ENCODE measurements around the gene PDE6A. TPM values are rescaled to one million over a fixed set of nuclear protein-coding genes. Genes with fewer than 3 reads are reported as not detected.
A peak's percentile ranks its signal among the peaks of the same experiment; 100 is the strongest.

PDE6A gene
- total and polyA plus RNA-seq, 2 of the 13 experiments (the other 11 are each of a cell fraction or from before 2014, with no cell fraction given), result 0.01 TPM; not detected in 1

DNA sequence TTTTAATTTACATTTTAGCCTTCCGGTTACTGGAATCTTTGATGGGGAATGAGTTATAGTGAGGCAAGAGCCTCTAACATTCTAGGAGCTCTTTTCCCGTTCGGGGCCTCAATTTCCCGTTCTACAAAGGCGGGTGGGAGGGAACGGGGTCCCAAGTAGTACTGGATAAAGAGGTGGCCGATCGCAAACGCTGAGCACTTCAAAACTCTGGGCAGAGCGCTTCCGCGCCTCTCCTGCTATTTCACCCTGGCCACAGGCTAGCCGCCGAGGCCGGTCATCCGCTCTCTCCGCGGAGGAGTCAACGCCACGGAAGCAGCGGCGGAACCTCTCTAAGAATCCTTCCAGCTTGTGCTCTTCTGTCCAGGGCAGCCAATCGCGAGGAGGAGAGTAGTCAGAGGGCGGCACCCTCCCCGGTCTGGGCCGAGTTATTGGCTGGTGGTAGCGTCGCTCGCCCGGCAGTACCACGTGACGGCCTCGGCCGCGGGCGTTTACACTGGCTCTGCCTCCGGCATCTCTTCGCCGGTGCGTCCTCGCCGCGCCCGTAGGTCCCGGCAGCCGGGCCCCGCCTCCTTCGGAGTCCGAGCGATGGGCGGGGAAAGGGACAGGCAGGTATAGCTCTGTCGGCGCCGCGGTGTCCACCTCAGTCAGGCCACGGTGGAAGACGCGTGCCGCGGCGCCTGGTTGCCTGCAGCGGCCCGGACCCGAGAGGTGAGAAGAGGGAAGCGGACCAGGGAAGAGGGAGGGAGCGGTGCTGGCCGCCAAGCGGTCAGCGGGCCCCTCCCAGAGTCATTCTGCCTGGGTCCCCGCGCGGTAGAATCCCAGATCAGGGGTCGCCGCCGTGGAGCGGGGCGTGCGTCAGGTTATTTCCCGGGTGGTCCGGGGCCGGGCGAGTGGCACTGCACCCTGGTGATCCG lies 15.9 kb upstream of the PDE6A start, which contains the start of gene SLC26A2 (continued):
- TF ChIP-seq, protein P1, sequence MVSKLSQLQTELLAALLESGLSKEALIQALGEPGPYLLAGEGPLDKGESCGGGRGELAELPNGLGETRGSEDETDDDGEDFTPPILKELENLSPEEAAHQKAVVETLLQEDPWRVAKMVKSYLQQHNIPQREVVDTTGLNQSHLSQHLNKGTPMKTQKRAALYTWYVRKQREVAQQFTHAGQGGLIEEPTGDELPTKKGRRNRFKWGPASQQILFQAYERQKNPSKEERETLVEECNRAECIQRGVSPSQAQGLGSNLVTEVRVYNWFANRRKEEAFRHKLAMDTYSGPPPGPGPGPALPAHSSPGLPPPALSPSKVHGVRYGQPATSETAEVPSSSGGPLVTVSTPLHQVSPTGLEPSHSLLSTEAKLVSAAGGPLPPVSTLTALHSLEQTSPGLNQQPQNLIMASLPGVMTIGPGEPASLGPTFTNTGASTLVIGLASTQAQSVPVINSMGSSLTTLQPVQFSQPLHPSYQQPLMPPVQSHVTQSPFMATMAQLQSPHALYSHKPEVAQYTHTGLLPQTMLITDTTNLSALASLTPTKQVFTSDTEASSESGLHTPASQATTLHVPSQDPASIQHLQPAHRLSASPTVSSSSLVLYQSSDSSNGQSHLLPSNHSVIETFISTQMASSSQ (IDR thresholded peaks at IDR 0.05; ENCODE audit: low read depth), result no peak
- TF ChIP-seq, protein P1 (CRISPR knock-in tag; IDR thresholded peaks at IDR 0.05; ENCODE audit: borderline replicate concordance), result no peak
- TF ChIP-seq, protein P2, sequence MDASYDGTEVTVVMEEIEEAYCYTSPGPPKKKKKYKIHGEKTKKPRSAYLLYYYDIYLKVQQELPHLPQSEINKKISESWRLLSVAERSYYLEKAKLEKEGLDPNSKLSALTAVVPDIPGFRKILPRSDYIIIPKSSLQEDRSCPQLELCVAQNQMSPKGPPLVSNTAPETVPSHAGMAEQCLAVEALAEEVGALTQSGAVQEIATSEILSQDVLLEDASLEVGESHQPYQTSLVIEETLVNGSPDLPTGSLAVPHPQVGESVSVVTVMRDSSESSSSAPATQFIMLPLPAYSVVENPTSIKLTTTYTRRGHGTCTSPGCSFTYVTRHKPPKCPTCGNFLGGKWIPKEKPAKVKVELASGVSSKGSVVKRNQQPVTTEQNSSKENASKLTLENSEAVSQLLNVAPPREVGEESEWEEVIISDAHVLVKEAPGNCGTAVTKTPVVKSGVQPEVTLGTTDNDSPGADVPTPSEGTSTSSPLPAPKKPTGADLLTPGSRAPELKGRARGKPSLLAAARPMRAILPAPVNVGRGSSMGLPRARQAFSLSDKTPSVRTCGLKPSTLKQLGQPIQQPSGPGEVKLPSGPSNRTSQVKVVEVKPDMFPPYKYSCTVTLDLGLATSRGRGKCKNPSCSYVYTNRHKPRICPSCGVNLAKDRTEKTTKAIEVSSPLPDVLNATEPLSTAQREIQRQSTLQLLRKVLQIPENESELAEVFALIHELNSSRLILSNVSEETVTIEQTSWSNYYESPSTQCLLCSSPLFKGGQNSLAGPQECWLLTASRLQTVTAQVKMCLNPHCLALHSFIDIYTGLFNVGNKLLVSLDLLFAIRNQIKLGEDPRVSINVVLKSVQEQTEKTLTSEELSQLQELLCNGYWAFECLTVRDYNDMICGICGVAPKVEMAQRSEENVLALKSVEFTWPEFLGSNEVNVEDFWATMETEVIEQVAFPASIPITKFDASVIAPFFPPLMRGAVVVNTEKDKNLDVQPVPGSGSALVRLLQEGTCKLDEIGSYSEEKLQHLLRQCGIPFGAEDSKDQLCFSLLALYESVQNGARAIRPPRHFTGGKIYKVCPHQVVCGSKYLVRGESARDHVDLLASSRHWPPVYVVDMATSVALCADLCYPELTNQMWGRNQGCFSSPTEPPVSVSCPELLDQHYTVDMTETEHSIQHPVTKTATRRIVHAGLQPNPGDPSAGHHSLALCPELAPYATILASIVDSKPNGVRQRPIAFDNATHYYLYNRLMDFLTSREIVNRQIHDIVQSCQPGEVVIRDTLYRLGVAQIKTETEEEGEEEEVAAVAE (CRISPR knock-in tag; IDR thresholded peaks at IDR 0.05; ENCODE audit: borderline replicate concordance), result no peak
- TF ChIP-seq AGO1 (IDR thresholded peaks at IDR 0.05; ENCODE audit: low read depth, low read length, poor library complexity, severe bottlenecking) (no peak), RARA (CRISPR knock-in tag; IDR thresholded peaks at IDR 0.05) (no peak), MEIS1 (CRISPR knock-in tag; IDR thresholded peaks at IDR 0.05; ENCODE audit: borderline replicate concordance) (no peak), THYN1 (CRISPR knock-in tag; IDR thresholded peaks at IDR 0.05; ENCODE audit: borderline replicate concordance, low read depth) (no peak), ZNF605 (CRISPR knock-in tag; IDR thresholded peaks at IDR 0.05) (no peak; the same call in 1 of the 2 replicates)
- TF ChIP-seq, protein P3, sequence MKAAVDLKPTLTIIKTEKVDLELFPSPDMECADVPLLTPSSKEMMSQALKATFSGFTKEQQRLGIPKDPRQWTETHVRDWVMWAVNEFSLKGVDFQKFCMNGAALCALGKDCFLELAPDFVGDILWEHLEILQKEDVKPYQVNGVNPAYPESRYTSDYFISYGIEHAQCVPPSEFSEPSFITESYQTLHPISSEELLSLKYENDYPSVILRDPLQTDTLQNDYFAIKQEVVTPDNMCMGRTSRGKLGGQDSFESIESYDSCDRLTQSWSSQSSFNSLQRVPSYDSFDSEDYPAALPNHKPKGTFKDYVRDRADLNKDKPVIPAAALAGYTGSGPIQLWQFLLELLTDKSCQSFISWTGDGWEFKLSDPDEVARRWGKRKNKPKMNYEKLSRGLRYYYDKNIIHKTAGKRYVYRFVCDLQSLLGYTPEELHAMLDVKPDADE (CRISPR knock-in tag; IDR thresholded peaks at IDR 0.05), result peak; percentile 20; the same call in 1 of the 2 replicates
- TF ChIP-seq, protein P4, sequence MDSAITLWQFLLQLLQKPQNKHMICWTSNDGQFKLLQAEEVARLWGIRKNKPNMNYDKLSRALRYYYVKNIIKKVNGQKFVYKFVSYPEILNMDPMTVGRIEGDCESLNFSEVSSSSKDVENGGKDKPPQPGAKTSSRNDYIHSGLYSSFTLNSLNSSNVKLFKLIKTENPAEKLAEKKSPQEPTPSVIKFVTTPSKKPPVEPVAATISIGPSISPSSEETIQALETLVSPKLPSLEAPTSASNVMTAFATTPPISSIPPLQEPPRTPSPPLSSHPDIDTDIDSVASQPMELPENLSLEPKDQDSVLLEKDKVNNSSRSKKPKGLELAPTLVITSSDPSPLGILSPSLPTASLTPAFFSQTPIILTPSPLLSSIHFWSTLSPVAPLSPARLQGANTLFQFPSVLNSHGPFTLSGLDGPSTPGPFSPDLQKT (CRISPR knock-in tag; IDR thresholded peaks at IDR 0.05; ENCODE audit: borderline replicate concordance), result no peak
- TF ChIP-seq, protein P5, sequence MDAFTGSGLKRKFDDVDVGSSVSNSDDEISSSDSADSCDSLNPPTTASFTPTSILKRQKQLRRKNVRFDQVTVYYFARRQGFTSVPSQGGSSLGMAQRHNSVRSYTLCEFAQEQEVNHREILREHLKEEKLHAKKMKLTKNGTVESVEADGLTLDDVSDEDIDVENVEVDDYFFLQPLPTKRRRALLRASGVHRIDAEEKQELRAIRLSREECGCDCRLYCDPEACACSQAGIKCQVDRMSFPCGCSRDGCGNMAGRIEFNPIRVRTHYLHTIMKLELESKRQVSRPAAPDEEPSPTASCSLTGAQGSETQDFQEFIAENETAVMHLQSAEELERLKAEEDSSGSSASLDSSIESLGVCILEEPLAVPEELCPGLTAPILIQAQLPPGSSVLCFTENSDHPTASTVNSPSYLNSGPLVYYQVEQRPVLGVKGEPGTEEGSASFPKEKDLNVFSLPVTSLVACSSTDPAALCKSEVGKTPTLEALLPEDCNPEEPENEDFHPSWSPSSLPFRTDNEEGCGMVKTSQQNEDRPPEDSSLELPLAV (CRISPR knock-in tag; conservative IDR thresholded peaks at IDR 0.05; ENCODE audit: low read depth), result no peak
- TF ChIP-seq, protein P6, sequence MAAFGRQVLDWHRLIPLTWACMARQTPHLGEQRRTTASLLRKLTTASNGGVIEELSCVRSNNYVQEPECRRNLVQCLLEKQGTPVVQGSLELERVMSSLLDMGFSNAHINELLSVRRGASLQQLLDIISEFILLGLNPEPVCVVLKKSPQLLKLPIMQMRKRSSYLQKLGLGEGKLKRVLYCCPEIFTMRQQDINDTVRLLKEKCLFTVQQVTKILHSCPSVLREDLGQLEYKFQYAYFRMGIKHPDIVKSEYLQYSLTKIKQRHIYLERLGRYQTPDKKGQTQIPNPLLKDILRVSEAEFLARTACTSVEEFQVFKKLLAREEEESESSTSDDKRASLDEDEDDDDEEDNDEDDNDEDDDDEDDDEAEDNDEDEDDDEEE (CRISPR knock-in tag; IDR thresholded peaks at IDR 0.05), result peak; percentile 56; the same call in 1 of the 2 replicates
